Caco-2 (cell line): ENCODE measurements around the gene NSUN2. TPM values are rescaled to one million over a fixed set of nuclear protein-coding genes. Genes with fewer than 3 reads are reported as not detected.

ENCODE experiments used
- BruUV-seq: library from RNA; stranded (reverse); fragments of 400-500 nt; replicated peaks from 2 replicates; lab custom pipeline; 2021; lab: Mats Ljungman, UMichigan
- CTCF ChIA-PET: fragments of 300-600 bp; sonication (Branson Sonifier 250); formaldehyde crosslinking; loops from one replicate; lab custom pipeline; 2022; ENCODE audit warnings: antibody characterized with exemption; lab: Charles Lee
- POLR2A ChIA-PET: fragments of 300-600 bp; sonication (Branson Sonifier 250); formaldehyde crosslinking; loops from one replicate; lab custom pipeline; 2022; ENCODE audit warnings: antibody characterized with exemption; lab: Charles Lee
- DNase-seq, 2 experiments: peaks; one replicate each; pipeline versions ENCODE4 v3.0.0 to v3.0.0-alpha.2; 2020 to 2022
- H3K27me3 ChIP-seq: replicated peaks from 2 replicates; pipeline ENCODE4 v1.6.0; 2011; ENCODE audit warnings: low read length; ENCODE audit not compliant: control insufficient read depth, insufficient read depth
- H3K36me3 ChIP-seq: 2 replicates; pipeline ENCODE4 v1.5.1; 2011; ENCODE audit warnings: low read length; ENCODE audit not compliant: control insufficient read depth, insufficient read depth
- H3K4me1 ChIP-seq: fragments of 250-450 bp; sonication (Bioruptor Pico); 2 replicates; pipeline ENCODE4 v1.5.1; 2020; ENCODE audit warnings: mild to moderate bottlenecking
- H3K4me3 ChIP-seq: 2 replicates; pipeline ENCODE4 v1.5.1; 2011; ENCODE audit warnings: low read depth, mild to moderate bottlenecking, control low read depth, low read length
- H3K9me3 ChIP-seq: fragments of 250-450 bp; sonication (Bioruptor Pico); 2 replicates; pipeline ENCODE4 v1.5.1; 2020; ENCODE audit warnings: mild to moderate bottlenecking, moderate library complexity
- H3K27ac Mint-ChIP-seq: one replicate; pipeline ENCODE4 v1.8.0; 2022; ENCODE audit warnings: mixed read lengths; ENCODE audit not compliant: unreplicated experiment
- H3K27me3 Mint-ChIP-seq: one replicate; pipeline ENCODE4 v1.8.0; 2022; ENCODE audit warnings: mixed read lengths; ENCODE audit not compliant: insufficient read depth, unreplicated experiment
- H3K36me3 Mint-ChIP-seq: one replicate; pipeline ENCODE4 v1.8.0; 2022; ENCODE audit warnings: mild to moderate bottlenecking, mixed read lengths; ENCODE audit not compliant: insufficient read depth, unreplicated experiment
- H3K4me1 Mint-ChIP-seq: one replicate; pipeline ENCODE4 v1.8.0; 2022; ENCODE audit warnings: low read depth, mixed read lengths; ENCODE audit not compliant: unreplicated experiment
- H3K4me3 Mint-ChIP-seq: one replicate; pipeline ENCODE4 v1.8.0; 2022; ENCODE audit warnings: mild to moderate bottlenecking, moderate library complexity, mixed read lengths; ENCODE audit not compliant: unreplicated experiment
- H3K9me3 Mint-ChIP-seq: one replicate; pipeline ENCODE4 v1.8.0; 2022; ENCODE audit warnings: mixed read lengths; ENCODE audit not compliant: unreplicated experiment
- CTCF ChIP-seq, 2 experiments: fragments of 200-600 bp in 1 of 2; IDR thresholded peaks; 1 replicate in 1 of 2; 2 replicates in 1 of 2; pipeline versions ENCODE4 v1.5.1 to v1.8.0; 2011 to 2022; ENCODE audit warnings: antibody characterized with exemption in 1 of 2, control low read depth in 1 of 2, inconsistent platforms in 1 of 2, low read depth in 1 of 2, low read length in 1 of 2, mild to moderate bottlenecking in 1 of 2, moderate library complexity in 1 of 2; ENCODE audit not compliant: insufficient read depth in 1 of 2, severe bottlenecking in 1 of 2, unreplicated experiment in 1 of 2
- intact Hi-C: fragments of 100-400 bp; cut with micrococcal nuclease; formaldehyde crosslinking; loops from one replicate; pipeline ENCODE4 v1.10.0; 2022; ENCODE audit not compliant: unreplicated experiment
- total RNA-seq: library from RNA; stranded (reverse); gene quantifications from 2 replicates; pipeline ENCODE4 v1.2.3, GENCODE V29; 2022

NSUN2 gene
- total RNA-seq, 1 experiment from 2014 or later: 93.8 TPM

- Mint-ChIP-seq H3K36me3 (peaks cover 29% of the 10 kb centered on the region), H3K4me1 (peaks cover 12% of the 10 kb centered on the region), H3K4me3 (peak overlapping the region; percentile 100), H3K9me3 (no peaks in the 10 kb centered on the region), H3K27me3 (no peaks in the 10 kb centered on the region), H3K27ac (peak overlapping the region; percentile 53)
- ChIA-PET POLR2A (interaction anchor here (0.7 kb wide), 1 partner anchor 23 kb away, joined by 3 read pairs; no protein-coding TSS in a partner anchor), CTCF (no interaction called here)
- no peak for DNase-seq
- Histone ChIP-seq H3K27me3 (no peaks in the 10 kb centered on the region), H3K4me3 (no peak overlapping the region; the same call in 1 of the 2 replicates), H3K4me1 (peaks cover 7% of the 10 kb centered on the region; the same call in 1 of the 2 replicates), H3K36me3 (peaks cover 2% of the 10 kb centered on the region), H3K9me3 (no peaks in the 10 kb centered on the region)
- intact Hi-C loops: loop anchor here (5.0 kb wide), 1 partner anchor 97 kb away; no protein-coding TSS in a partner anchor
- BruUV-seq: TSS peak; percentile 39
- TF ChIP-seq CTCF (IDR thresholded peaks at IDR 0.05; ENCODE audit: insufficient read depth in 1 of 2, low read depth in 1 of 2, low read length in 1 of 2, severe bottlenecking in 1 of 2, unreplicated experiment in 1 of 2): no peak
Measured at GRCh38 chr5:6634788-6635430, 2.1 kb upstream of the NSUN2 start.

GRCh38 chr5:6634306-6634705 lies 1.5 kb upstream of the NSUN2 start:
- peaks cover 35% of the 10 kb centered on the region for H3K36me3 Mint-ChIP-seq
- ChIA-PET POLR2A (interaction anchor here (0.7 kb wide), 1 partner anchor 24 kb away, joined by 3 read pairs; no protein-coding TSS in a partner anchor), CTCF (no interaction called here)
- peak overlapping the region; percentile 53 for H3K27ac Mint-ChIP-seq
- H3K27me3 Mint-ChIP-seq: no peaks in the 10 kb centered on the region
- peak overlapping the region; percentile 96 for H3K4me3 ChIP-seq
- H3K4me3 Mint-ChIP-seq: peak overlapping the region; percentile 100
- intact Hi-C loops: loop anchor here (5.0 kb wide), 1 partner anchor 98 kb away; no protein-coding TSS in a partner anchor
- H3K4me1 ChIP-seq: peaks cover 7% of the 10 kb centered on the region; the same call in 1 of the 2 replicates
- DNase-seq: no peak
- H3K36me3 ChIP-seq: peaks cover 2% of the 10 kb centered on the region
- no TSS peak for BruUV-seq
- peaks cover 12% of the 10 kb centered on the region for H3K4me1 Mint-ChIP-seq
- no peaks in the 10 kb centered on the region for H3K9me3 ChIP-seq
- no peaks in the 10 kb centered on the region for H3K27me3 ChIP-seq
- TF ChIP-seq CTCF (IDR thresholded peaks at IDR 0.05; ENCODE audit: insufficient read depth in 1 of 2, low read depth in 1 of 2, low read length in 1 of 2, severe bottlenecking in 1 of 2, unreplicated experiment in 1 of 2): no peak
- H3K9me3 Mint-ChIP-seq: no peaks in the 10 kb centered on the region

- peaks cover 12% of the 10 kb centered on the region for H3K4me1 Mint-ChIP-seq
- H3K27ac Mint-ChIP-seq: peak overlapping the region; percentile 99
- intact Hi-C loops: loop anchor here (1.0 to 5.0 kb wide), 4 partner anchors 80 to 255 kb away; partner anchors contain the start of genes MED10 and TENT4A
- peaks cover 7% of the 10 kb centered on the region; the same call in 1 of the 2 replicates for H3K4me1 ChIP-seq
- H3K9me3 Mint-ChIP-seq: no peaks in the 10 kb centered on the region
- no peak for TF ChIP-seq CTCF (IDR thresholded peaks at IDR 0.05; ENCODE audit: insufficient read depth in 1 of 2, low read depth in 1 of 2, low read length in 1 of 2, severe bottlenecking in 1 of 2, unreplicated experiment in 1 of 2)
- no TSS peak for BruUV-seq
- peaks cover 2% of the 10 kb centered on the region for H3K36me3 ChIP-seq
- DNase-seq: peak in 1 of 2 experiments; percentile 25
- no peaks in the 10 kb centered on the region for H3K27me3 ChIP-seq
- ChIA-PET POLR2A (interaction anchor here (0.7 to 1.1 kb wide), 4 partner anchors 10 to 255 kb away, joined by 3 to 13 read pairs (median 4); partner anchors contain the start of genes MED10 and TENT4A), CTCF (no interaction called here)
- H3K9me3 ChIP-seq: no peaks in the 10 kb centered on the region
- peak overlapping the region; percentile 100 for H3K4me3 Mint-ChIP-seq
- peak overlapping the region; percentile 96 for H3K4me3 ChIP-seq
- peaks cover 42% of the 10 kb centered on the region for H3K36me3 Mint-ChIP-seq
- no peaks in the 10 kb centered on the region for H3K27me3 Mint-ChIP-seq
Measured at GRCh38 chr5:6633469-6634245, 813 bp upstream of the NSUN2 start.
